Gastrocnemius medialis (tissue), 4 donors: ENCODE results near the gene RACK1.

Experiments
- CTCF ChIP-seq, 5 experiments: fragments of 450-650 bp in 3 of 5; fragments of 200-600 bp in 2 of 5; sonication (generic) in 2 of 5; IDR thresholded peaks in 4 of 5; conservative IDR thresholded peaks in 1 of 5; 1 replicate in 4 of 5; 2 replicates in 1 of 5; pipeline ENCODE4 v1.5.1; 2016 to 2019; ENCODE audit warnings: antibody characterized with exemption in 5 of 5, mild to moderate bottlenecking in 3 of 5, moderate library complexity in 3 of 5
- POLR2A ChIP-seq, 2 donors: fragments of 450-650 bp; IDR thresholded peaks; one replicate each; pipeline ENCODE4 v1.6.1; 2017; ENCODE audit warnings: antibody characterized with exemption in 2 of 2, mild to moderate bottlenecking in 2 of 2, moderate library complexity in 2 of 2

DNA sequence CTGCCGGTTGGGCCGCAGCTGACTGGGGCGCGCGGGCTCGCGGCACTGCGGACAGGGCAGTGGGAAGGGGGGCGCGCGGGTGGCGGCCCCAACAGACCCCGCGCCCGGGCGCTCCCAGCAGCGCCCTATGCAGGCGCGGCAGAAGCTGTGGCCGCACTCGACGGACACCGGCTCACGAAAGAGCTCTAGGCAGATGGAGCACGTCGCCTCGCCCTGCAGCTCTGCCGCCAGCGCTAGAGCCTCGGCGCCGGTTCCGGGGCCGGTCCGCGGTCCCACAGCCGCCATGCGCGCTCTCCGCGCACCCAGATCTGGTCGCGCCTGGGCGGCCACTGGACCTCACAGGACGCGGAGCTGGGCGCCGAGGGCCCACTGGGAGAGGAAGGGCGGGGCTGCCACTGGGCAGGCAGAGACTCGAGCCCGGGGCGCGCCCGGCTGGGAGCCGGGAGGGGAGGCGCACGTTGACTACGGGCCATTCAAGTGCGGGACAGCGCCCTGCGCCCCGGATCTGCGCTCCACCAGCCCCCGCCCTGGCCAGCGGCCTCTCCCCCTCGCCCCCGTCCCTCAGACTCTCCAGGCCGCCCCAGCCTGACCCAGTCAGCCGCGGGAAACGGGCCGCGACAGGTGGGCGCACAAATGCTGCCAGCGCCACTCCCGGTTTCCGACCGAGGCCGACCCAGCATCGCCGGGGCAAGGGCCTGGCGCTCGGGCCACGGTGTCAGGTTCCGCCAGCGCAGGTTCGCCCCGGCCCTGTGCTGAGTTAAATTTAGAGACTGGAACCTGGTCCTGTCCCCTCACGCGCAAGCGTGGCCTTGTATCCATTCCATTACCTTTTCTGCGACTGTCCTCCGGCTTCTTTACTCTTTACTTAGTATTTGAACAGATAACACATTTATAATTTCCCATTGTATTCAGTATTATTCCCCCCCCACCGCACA lies 38.6 kb downstream of the RACK1 start, which contains the start of gene TRIM7:
- TF ChIP-seq CTCF (IDR thresholded peaks at IDR 0.05 in 4 of 5, conservative IDR thresholded peaks at IDR 0.05 in 1 of 5) (no peak), POLR2A (IDR thresholded peaks at IDR 0.05) (peak; percentile 70 to 87)
